Neutrophil (primary cell): ENCODE measurements around the gene RANBP17.

Experiments
- H3K27ac ChIP-seq: fragments of 200-600 bp; sonication (generic); 2 replicates; pipeline ENCODE4 v1.5.1; 2016; ENCODE audit warnings: mild to moderate bottlenecking, moderate library complexity
- H3K27me3 ChIP-seq: fragments of 200-600 bp; sonication (generic); 2 replicates; pipeline ENCODE4 v1.6.0; 2016; ENCODE audit warnings: mild to moderate bottlenecking
- H3K36me3 ChIP-seq: fragments of 200-600 bp; sonication (generic); 2 replicates; pipeline ENCODE4 v1.5.1; 2017
- H3K4me1 ChIP-seq, 2 experiments: fragments of 200-600 bp in 1 of 2; sonication (generic) in 1 of 2; 1 replicate in 1 of 2; 2 replicates in 1 of 2; pipeline versions ENCODE4 v1.5.1 to v1.6.1; 2013 to 2016; ENCODE audit warnings: low read depth in 1 of 2, low read length in 1 of 2, mild to moderate bottlenecking in 1 of 2, moderate library complexity in 1 of 2; ENCODE audit not compliant: control insufficient read depth in 1 of 2, insufficient read depth in 1 of 2
- H3K4me3 ChIP-seq, 2 experiments: fragments of 200-600 bp in 1 of 2; sonication (generic) in 1 of 2; 1 replicate in 1 of 2; 2 replicates in 1 of 2; pipeline ENCODE4 v1.5.1; 2013 to 2016; ENCODE audit warnings: low read depth in 1 of 2, low read length in 1 of 2, mild to moderate bottlenecking in 1 of 2, moderate library complexity in 1 of 2
- H3K9me3 ChIP-seq: fragments of 200-600 bp; sonication (generic); 2 replicates; pipeline ENCODE4 v1.5.1; 2016
- TF ChIP-seq, protein P1 (sequence below): fragments of 200-600 bp; sonication (generic); IDR thresholded peaks from 2 replicates; pipeline ENCODE4 v1.5.1; 2016; ENCODE audit warnings: antibody characterized with exemption

The RANBP17 gene

DNA sequence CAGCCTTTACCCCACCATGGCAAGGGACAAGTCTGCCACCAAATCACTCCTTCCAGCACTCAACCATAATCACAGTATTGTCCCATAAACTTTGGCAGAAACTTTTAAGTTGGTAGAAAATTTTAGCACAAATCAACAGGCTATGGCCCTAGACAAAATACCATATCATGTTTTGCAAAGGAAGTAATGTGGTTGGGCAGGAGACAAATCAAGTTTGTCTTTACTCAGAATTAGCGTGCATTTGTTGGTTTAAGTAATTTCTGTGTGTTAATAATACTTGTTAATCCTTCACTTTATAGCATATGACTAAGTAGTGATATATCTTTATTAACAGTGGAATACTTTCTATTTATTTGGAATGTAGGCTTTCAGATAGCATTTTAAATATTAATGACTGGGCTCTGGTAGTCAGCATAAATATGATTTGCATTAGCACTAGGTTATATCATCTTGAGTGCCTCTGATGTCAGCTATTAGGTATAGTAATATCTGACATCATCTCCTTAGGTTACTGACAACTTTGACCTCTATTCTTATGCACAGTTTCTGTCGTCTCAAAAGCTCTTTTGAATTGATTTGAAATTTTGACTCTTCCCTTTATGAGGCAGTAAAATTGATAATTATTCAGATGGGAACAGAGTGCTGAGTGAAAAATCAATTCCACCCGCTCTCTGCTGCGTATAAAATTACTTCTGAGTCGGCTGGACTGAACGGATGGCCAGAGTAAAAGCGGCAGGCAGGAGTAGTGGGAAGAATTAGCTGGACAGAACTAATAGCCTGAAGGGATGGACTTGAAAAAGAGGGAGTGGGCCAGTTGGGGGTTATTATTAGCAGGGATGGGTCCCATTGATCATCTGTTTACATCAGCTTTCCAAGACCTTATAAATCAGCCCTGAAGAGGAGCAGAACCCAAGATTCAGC is 407.1 kb downstream of the RANBP17 start:
- Histone ChIP-seq H3K4me3 (no peak overlapping the region), H3K4me1 (no peaks in the 10 kb centered on the region), H3K27ac (no peak overlapping the region), H3K27me3 (peaks cover 5% of the 10 kb centered on the region), H3K36me3 (no peaks in the 10 kb centered on the region), H3K9me3 (no peaks in the 10 kb centered on the region)
- TF ChIP-seq, protein P1, sequence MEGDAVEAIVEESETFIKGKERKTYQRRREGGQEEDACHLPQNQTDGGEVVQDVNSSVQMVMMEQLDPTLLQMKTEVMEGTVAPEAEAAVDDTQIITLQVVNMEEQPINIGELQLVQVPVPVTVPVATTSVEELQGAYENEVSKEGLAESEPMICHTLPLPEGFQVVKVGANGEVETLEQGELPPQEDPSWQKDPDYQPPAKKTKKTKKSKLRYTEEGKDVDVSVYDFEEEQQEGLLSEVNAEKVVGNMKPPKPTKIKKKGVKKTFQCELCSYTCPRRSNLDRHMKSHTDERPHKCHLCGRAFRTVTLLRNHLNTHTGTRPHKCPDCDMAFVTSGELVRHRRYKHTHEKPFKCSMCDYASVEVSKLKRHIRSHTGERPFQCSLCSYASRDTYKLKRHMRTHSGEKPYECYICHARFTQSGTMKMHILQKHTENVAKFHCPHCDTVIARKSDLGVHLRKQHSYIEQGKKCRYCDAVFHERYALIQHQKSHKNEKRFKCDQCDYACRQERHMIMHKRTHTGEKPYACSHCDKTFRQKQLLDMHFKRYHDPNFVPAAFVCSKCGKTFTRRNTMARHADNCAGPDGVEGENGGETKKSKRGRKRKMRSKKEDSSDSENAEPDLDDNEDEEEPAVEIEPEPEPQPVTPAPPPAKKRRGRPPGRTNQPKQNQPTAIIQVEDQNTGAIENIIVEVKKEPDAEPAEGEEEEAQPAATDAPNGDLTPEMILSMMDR, result no peak

DNA sequence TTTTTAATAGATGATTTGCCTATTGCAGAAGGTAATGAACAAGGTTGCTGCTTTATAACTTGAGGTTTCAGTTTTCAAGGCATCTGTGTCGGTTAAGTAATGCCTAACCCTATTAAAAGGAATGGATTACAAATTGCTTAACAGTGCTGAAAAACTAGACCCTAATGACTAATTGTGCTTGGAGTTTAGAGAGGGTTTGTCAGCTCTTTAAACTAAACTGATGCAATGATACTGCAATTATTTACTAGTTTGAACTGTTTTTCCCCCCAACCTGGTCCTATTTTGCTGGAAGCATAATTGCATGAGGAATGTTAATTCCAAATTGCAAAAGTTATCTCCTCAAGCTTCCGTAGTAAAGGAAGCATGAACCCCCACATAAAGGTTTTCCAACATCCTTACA is 407.9 kb downstream of the RANBP17 start:
- Histone ChIP-seq H3K9me3 (no peaks in the 10 kb centered on the region), H3K4me3 (no peak overlapping the region), H3K36me3 (no peaks in the 10 kb centered on the region), H3K27me3 (peaks cover 5% of the 10 kb centered on the region), H3K27ac (no peak overlapping the region), H3K4me1 (no peaks in the 10 kb centered on the region)
- TF ChIP-seq, protein P1, result no peak

DNA sequence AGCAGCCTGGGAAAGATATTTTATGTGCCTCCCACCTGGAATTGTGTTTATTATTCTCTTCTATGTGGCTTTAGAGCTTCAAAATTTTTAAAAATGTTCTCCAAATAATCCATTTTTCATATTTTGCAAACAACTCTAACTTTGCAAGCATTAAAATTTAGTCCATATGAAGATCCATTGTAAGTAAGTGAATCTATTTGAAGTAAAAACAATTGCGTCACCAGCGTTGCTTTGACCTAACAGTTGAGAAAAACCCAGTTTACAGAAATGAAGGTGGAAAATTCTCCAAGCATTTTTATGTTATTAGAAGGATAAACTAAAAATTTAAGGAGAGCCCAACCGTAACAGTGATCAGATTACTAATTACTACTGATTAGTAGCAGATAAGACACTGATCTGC is 408.3 kb downstream of the RANBP17 start:
- H3K27ac ChIP-seq, result no peak overlapping the region
- H3K27me3 ChIP-seq, result peaks cover 5% of the 10 kb centered on the region

DNA sequence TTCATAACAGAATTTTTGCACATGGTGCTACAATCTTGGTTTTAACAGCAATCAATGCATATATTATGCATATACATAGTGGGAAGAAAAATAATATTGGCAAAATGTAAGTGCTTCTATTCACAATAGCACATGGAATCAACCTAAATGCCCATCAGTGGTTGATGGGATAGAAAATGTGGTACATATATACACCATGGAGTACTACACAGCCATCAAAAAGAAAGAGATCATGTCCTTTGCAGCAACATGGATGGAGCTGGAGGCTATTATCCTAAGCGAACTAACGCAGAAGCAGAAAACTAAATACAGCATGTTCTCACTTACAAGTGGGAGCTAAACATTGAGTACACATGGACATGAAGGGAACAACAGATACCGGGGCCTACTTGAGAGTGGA is 410.0 kb downstream of the RANBP17 start:
- H3K27me3 ChIP-seq, result peaks cover 5% of the 10 kb centered on the region
- H3K36me3 ChIP-seq, result no peaks in the 10 kb centered on the region
- no peaks in the 10 kb centered on the region for H3K4me1 ChIP-seq
- H3K4me3 ChIP-seq, result no peak overlapping the region
- H3K27ac ChIP-seq, result no peak overlapping the region
- H3K9me3 ChIP-seq, result no peaks in the 10 kb centered on the region
- TF ChIP-seq, protein P1, result no peak

More for the DNA sequence above, 408.3 kb downstream of the RANBP17 start:
- Histone ChIP-seq H3K4me1 (no peaks in the 10 kb centered on the region), H3K36me3 (no peaks in the 10 kb centered on the region), H3K4me3 (no peak overlapping the region), H3K9me3 (no peaks in the 10 kb centered on the region)
- TF ChIP-seq, protein P1, result no peak

DNA sequence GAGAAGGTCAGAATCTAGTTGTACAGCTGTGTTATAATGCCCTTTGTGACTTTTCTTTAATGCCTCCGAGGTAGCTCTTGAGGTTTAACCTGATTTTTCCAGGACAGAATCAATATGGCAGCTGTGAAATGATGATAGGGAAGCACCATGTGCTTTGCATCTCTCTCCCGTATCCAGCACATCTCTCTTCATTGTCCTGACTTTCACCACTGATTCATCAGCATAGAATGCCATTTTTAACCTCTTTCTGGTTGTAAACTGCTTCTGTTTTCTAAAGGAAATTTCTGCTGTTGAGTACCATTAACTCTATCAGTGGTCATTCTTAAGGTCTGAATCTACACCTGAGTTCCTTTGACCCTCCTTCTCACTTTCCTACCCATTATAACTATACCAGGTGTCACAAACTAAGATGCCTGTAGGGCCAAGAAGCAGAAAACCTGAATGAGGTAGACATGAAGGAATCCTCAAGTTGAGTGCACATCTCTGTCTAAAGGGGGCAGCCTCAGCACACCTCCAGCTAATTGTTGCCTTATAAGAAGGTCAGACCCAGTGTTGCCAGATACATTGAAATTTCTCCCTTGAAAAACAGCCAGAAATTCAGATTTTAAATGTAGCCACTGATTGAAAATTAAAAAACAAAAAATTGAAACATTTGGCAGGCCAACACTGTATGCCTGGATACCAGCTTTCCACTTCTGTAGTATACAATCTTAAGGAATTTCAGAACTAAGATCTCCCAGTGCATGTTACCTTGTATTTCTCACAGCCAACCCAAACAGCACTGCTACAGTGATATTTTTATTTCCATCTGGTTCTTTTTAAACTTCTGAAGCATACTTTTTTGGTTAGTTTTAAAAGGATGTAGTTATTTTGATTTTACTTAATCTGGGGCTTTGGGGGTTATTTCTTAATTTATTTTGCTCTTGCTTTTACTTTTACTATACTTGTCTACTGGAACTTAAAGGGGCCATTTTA is 411.5 kb downstream of the RANBP17 start:
- H3K9me3 ChIP-seq, result no peaks in the 10 kb centered on the region
- no peaks in the 10 kb centered on the region for H3K4me1 ChIP-seq
- H3K36me3 ChIP-seq, result no peaks in the 10 kb centered on the region
- H3K27me3 ChIP-seq, result peaks cover 5% of the 10 kb centered on the region
- no peak overlapping the region for H3K27ac ChIP-seq
- TF ChIP-seq, protein P1, result no peak
- H3K4me3 ChIP-seq, result no peak overlapping the region
